H9 (cell line): ENCODE data around the gene FBXL14. TPM values are rescaled to one million over a fixed set of nuclear protein-coding genes. Genes with fewer than 3 reads are reported as not detected.

ENCODE experiments used
- DNase-seq: peaks from one replicate; pipeline ENCODE4 v3.0.0-alpha.2; 2017
- H2AFZ ChIP-seq: one replicate; pipeline ENCODE4 v1.6.1; 2013; ENCODE audit warnings: mild to moderate bottlenecking, low read length, control low read depth, moderate library complexity
- H2AK5ac ChIP-seq: 2 replicates; pipeline ENCODE4 v1.6.1; 2013; ENCODE audit warnings: low read length, control low read depth, mixed read lengths; ENCODE audit not compliant: insufficient read length
- H2BK120ac ChIP-seq: one replicate; pipeline ENCODE4 v1.6.1; 2013; ENCODE audit warnings: low read depth, mild to moderate bottlenecking, low read length, control low read depth, inconsistent platforms; ENCODE audit not compliant: poor library complexity, severe bottlenecking
- H2BK12ac ChIP-seq: 2 replicates; pipeline ENCODE4 v1.6.1; 2013; ENCODE audit warnings: low read length, control low read depth, mixed read lengths, low read depth; ENCODE audit not compliant: insufficient read length
- H2BK15ac ChIP-seq: 2 replicates; pipeline ENCODE4 v1.6.1; 2013; ENCODE audit warnings: low read depth, low read length, control low read depth
- H2BK20ac ChIP-seq: one replicate; pipeline ENCODE4 v1.6.1; 2013; ENCODE audit warnings: low read depth, mild to moderate bottlenecking, low read length, control low read depth, inconsistent platforms; ENCODE audit not compliant: poor library complexity, severe bottlenecking
- H2BK5ac ChIP-seq: 2 replicates; pipeline ENCODE4 v1.6.1; 2013; ENCODE audit warnings: low read length, control low read depth, mixed read lengths; ENCODE audit not compliant: insufficient read length
- H3K14ac ChIP-seq: 2 replicates; pipeline ENCODE4 v1.6.1; 2013; ENCODE audit warnings: low read length, control low read depth; ENCODE audit not compliant: insufficient read depth
- H3K18ac ChIP-seq: 2 replicates; pipeline ENCODE4 v1.6.1; 2013; ENCODE audit warnings: low read depth, mild to moderate bottlenecking, mixed read lengths, low read length, control low read depth; ENCODE audit not compliant: insufficient read length
- H3K23ac ChIP-seq: 2 replicates; pipeline ENCODE4 v1.6.1; 2013; ENCODE audit warnings: low read length, control low read depth, mixed read lengths, low read depth; ENCODE audit not compliant: insufficient read length
- H3K23me2 ChIP-seq: 2 replicates; pipeline ENCODE4 v1.6.1; 2013; ENCODE audit warnings: low read depth, mild to moderate bottlenecking, mixed read lengths, low read length, control low read depth; ENCODE audit not compliant: insufficient read length, poor library complexity, severe bottlenecking
- H3K27ac ChIP-seq: 2 replicates; pipeline ENCODE4 v1.5.1; 2013; ENCODE audit warnings: low read length, control low read depth, mixed read lengths, low read depth; ENCODE audit not compliant: insufficient read length
- H3K27me3 ChIP-seq: 2 replicates; pipeline ENCODE4 v1.6.1; 2013; ENCODE audit warnings: low read length, control low read depth, inconsistent platforms; ENCODE audit not compliant: insufficient read depth
- H3K4ac ChIP-seq: 2 replicates; pipeline ENCODE4 v1.6.1; 2013; ENCODE audit warnings: low read depth, mild to moderate bottlenecking, control low read depth, inconsistent platforms, low read length, moderate library complexity
- H3K4me1 ChIP-seq: 2 replicates; pipeline ENCODE4 v1.6.1; 2013; ENCODE audit warnings: low read length, control low read depth, inconsistent platforms; ENCODE audit not compliant: insufficient read depth
- H3K4me2 ChIP-seq: 2 replicates; pipeline ENCODE4 v1.6.1; 2013; ENCODE audit warnings: low read length, control low read depth, mixed read lengths; ENCODE audit not compliant: insufficient read length, insufficient read depth
- H3K56ac ChIP-seq: 2 replicates; pipeline ENCODE4 v1.6.1; 2013; ENCODE audit warnings: low read depth, mild to moderate bottlenecking, mixed read lengths, low read length, control low read depth; ENCODE audit not compliant: insufficient read length
- H3K79me1 ChIP-seq: 2 replicates; pipeline ENCODE4 v1.6.1; 2013; ENCODE audit warnings: low read depth, mild to moderate bottlenecking, moderate library complexity, low read length, control low read depth, inconsistent platforms; ENCODE audit not compliant: insufficient read depth, poor library complexity, severe bottlenecking
- H3K79me2 ChIP-seq: 2 replicates; pipeline ENCODE4 v1.6.1; 2013; ENCODE audit warnings: low read length, control low read depth, inconsistent platforms; ENCODE audit not compliant: insufficient read depth
- H3K9ac ChIP-seq: 2 replicates; pipeline ENCODE4 v1.6.1; 2013; ENCODE audit warnings: low read length, control low read depth, mixed read lengths; ENCODE audit not compliant: insufficient read length; ENCODE audit errors: extremely low read depth
- H3K9me3 ChIP-seq: one replicate; pipeline ENCODE4 v1.6.1; 2013; ENCODE audit warnings: low read depth, low read length, inconsistent platforms; ENCODE audit not compliant: control insufficient read depth
- H3T11ph ChIP-seq: one replicate; pipeline ENCODE4 v1.6.1; 2013; ENCODE audit warnings: mild to moderate bottlenecking, low read length, control low read depth, inconsistent platforms
- H4K20me1 ChIP-seq: one replicate; pipeline ENCODE4 v1.6.1; 2013; ENCODE audit not compliant: control insufficient read depth, insufficient read length, insufficient read depth
- H4K5ac ChIP-seq: 2 replicates; pipeline ENCODE4 v1.6.1; 2013; ENCODE audit warnings: low read depth, mild to moderate bottlenecking, mixed read lengths, low read length, control low read depth; ENCODE audit not compliant: insufficient read length
- H4K8ac ChIP-seq: replicated peaks from 2 replicates; pipeline ENCODE4 v1.6.1; 2013; ENCODE audit warnings: low read length, control low read depth, mixed read lengths, low read depth; ENCODE audit not compliant: insufficient read length
- H4K91ac ChIP-seq: 2 replicates; pipeline ENCODE4 v1.6.1; 2013; ENCODE audit warnings: low read depth, mild to moderate bottlenecking, moderate library complexity, mixed read lengths, low read length, control low read depth; ENCODE audit not compliant: insufficient read length
- H3K27ac Mint-ChIP-seq, 3 experiments: 2 replicates in 2 of 3; 3 replicates in 1 of 3; pipeline ENCODE4 v1.8.0; 2020 to 2021; ENCODE audit warnings: mixed read lengths in 3 of 3, mild to moderate bottlenecking in 1 of 3, moderate library complexity in 1 of 3
- H3K27me3 Mint-ChIP-seq: 2 replicates; pipeline ENCODE4 v1.8.0; 2021; ENCODE audit warnings: low read depth, mild to moderate bottlenecking, moderate library complexity, mixed read lengths
- H3K36me3 Mint-ChIP-seq, 3 experiments: 2 replicates in 2 of 3; 3 replicates in 1 of 3; pipeline ENCODE4 v1.8.0; 2020 to 2021; ENCODE audit warnings: low read depth in 3 of 3, mixed read lengths in 3 of 3; ENCODE audit not compliant: insufficient read depth in 1 of 3
- H3K4me1 Mint-ChIP-seq, 2 experiments: 2 replicates each; pipeline ENCODE4 v1.8.0; 2020; ENCODE audit warnings: mixed read lengths in 2 of 2
- H3K4me3 Mint-ChIP-seq, 2 experiments: 2 replicates in 1 of 2; 3 replicates in 1 of 2; pipeline ENCODE4 v1.8.0; 2020 to 2021; ENCODE audit warnings: mild to moderate bottlenecking in 2 of 2, mixed read lengths in 2 of 2, moderate library complexity in 1 of 2
- H3K9me3 Mint-ChIP-seq, 2 experiments: 2 replicates in 1 of 2; 3 replicates in 1 of 2; pipeline ENCODE4 v1.8.0; 2020; ENCODE audit warnings: mild to moderate bottlenecking in 2 of 2, mixed read lengths in 2 of 2, moderate library complexity in 1 of 2
- CTCF ChIP-seq: fragments of 200-600 bp; sonication (generic); conservative IDR thresholded peaks from 3 replicates; pipeline ENCODE4 v1.8.0; 2021; ENCODE audit warnings: antibody characterized with exemption, mild to moderate bottlenecking
- WGBS: extraction: QIAGEN DNeasy Blood & Tissue Kit; methylation state at CpG from one replicate; pipeline ENCODE4 v1.1.7; 2013; ENCODE audit warnings: missing lambda C conversion rate, low lambda C conversion rate, mixed read lengths; ENCODE audit not compliant: insufficient read length; ENCODE audit errors: extremely low coverage; 5-methylcytosine and 5-hydroxymethylcytosine counted together
- total RNA-seq: library from RNA; stranded (reverse); gene quantifications from 2 replicates; pipeline ENCODE4 v1.2.1, GENCODE V29; 2021

The FBXL14 gene
- total RNA-seq, 1 experiment from 2014 or later = 15.6 TPM

- no peak overlapping the region for H3K4me3 Mint-ChIP-seq
- Histone ChIP-seq H3K18ac (no peak overlapping the region), H3K79me1 (no peaks in the 10 kb centered on the region), H3K27me3 (no peaks in the 10 kb centered on the region), H3K4me2 (no peak overlapping the region), H3T11ph (no peak overlapping the region), H4K8ac (no peak overlapping the region), H3K14ac (no peak overlapping the region), H2BK120ac (no peak overlapping the region), H2BK12ac (no peak overlapping the region), H3K23ac (no peak overlapping the region), H4K20me1 (no peaks in the 10 kb centered on the region), H4K5ac (no peak overlapping the region), H4K91ac (no peak overlapping the region), H3K4me1 (no peaks in the 10 kb centered on the region), H2BK15ac (no peak overlapping the region), H2BK20ac (no peak overlapping the region), H3K79me2 (no peaks in the 10 kb centered on the region), H3K23me2 (no peaks in the 10 kb centered on the region), H3K27ac (no peak overlapping the region), H3K9me3 (no peaks in the 10 kb centered on the region), H2BK5ac (no peak overlapping the region), H2AK5ac (no peak overlapping the region), H2AFZ (no peak overlapping the region), H3K4ac (no peak overlapping the region), H3K9ac (no peak overlapping the region), H3K56ac (no peak overlapping the region)
- no peaks in the 10 kb centered on the region for H3K36me3 Mint-ChIP-seq
- no peak overlapping the region for H3K27ac Mint-ChIP-seq
- no CpG with 5 or more reads among the region's 16 CpGs for WGBS
- DNase-seq = no peak
- peaks cover 8% of the 10 kb centered on the region in 2 experiments; a peak in 3 of 4 replicates for H3K4me1 Mint-ChIP-seq
- H3K27me3 Mint-ChIP-seq = peaks cover 42% of the 10 kb centered on the region
- no peaks in the 10 kb centered on the region for H3K9me3 Mint-ChIP-seq
- TF ChIP-seq CTCF = no peak
Observed at GRCh38 chr12:1616233-1617066, 22.1 kb upstream of the FBXL14 start.
